ENCODE measurements around the gene GSE1.

GRCh38 chr16:85716022-85716679 lies 103.0 kb downstream of the GSE1 start:
- no peak for TF ChIP-seq CTCF (IDR thresholded peaks at IDR 0.05)
- TF ChIP-seq POLR2A (IDR thresholded peaks at IDR 0.05), result no peak
- no peak for TF ChIP-seq EP300 (IDR thresholded peaks at IDR 0.05)
